NB4 (cell line): ENCODE results near the gene C1QL2.

Source experiments
- DNase-seq: peaks from one replicate; pipeline ENCODE4 v3.0.0; 2010; ENCODE audit warnings: low read depth
- H3K4me3 ChIP-seq: one replicate; pipeline ENCODE4 v1.5.1; 2011; ENCODE audit warnings: mild to moderate bottlenecking, low read depth, low read length, moderate library complexity
- MYC ChIP-seq: IDR thresholded peaks from 2 replicates; pipeline ENCODE4 v1.6.1; 2011; ENCODE audit warnings: low read depth, low read length
- POLR2A ChIP-seq: IDR thresholded peaks from 2 replicates; pipeline ENCODE4 v1.6.1; 2011; ENCODE audit warnings: mild to moderate bottlenecking; ENCODE audit not compliant: insufficient read length; ENCODE audit errors: extremely low read depth
- TF ChIP-seq, protein P1 (sequence below): IDR thresholded peaks from 2 replicates; pipeline ENCODE4 v1.6.1; 2011; ENCODE audit warnings: low read depth, low read length
- TF ChIP-seq, protein P2 (sequence below): IDR thresholded peaks from one replicate; pipeline ENCODE4 v1.5.1; 2012; ENCODE audit warnings: low read depth, low read length

C1QL2 gene

DNA sequence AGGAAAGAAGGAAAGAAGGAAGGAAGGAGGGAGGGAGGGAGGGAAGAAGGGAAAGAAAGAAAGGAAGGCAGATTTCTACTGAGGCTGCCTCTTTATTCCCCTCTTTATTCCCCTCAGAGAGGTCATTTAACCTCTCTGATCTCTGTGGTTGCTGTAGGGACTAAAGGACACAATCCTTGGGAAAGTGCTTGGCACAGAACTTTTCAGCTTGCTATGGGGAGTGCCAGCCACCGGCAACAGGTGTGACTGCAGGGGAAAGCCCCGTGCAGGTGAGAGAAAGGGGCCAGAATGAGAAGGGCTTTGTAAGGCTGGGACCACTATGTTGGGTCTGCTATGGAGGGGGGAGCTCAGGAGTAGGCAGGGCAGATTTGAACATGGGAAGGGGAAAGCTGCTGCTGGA, 37.3 kb upstream of the C1QL2 start:
- H3K4me3 ChIP-seq = no peak overlapping the region
- DNase-seq = no peak
- TF ChIP-seq, protein P1, sequence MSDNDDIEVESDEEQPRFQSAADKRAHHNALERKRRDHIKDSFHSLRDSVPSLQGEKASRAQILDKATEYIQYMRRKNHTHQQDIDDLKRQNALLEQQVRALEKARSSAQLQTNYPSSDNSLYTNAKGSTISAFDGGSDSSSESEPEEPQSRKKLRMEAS = no peak
- TF ChIP-seq POLR2A (no peak), MYC (no peak)
- TF ChIP-seq, protein P2, sequence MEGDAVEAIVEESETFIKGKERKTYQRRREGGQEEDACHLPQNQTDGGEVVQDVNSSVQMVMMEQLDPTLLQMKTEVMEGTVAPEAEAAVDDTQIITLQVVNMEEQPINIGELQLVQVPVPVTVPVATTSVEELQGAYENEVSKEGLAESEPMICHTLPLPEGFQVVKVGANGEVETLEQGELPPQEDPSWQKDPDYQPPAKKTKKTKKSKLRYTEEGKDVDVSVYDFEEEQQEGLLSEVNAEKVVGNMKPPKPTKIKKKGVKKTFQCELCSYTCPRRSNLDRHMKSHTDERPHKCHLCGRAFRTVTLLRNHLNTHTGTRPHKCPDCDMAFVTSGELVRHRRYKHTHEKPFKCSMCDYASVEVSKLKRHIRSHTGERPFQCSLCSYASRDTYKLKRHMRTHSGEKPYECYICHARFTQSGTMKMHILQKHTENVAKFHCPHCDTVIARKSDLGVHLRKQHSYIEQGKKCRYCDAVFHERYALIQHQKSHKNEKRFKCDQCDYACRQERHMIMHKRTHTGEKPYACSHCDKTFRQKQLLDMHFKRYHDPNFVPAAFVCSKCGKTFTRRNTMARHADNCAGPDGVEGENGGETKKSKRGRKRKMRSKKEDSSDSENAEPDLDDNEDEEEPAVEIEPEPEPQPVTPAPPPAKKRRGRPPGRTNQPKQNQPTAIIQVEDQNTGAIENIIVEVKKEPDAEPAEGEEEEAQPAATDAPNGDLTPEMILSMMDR = no peak

DNA sequence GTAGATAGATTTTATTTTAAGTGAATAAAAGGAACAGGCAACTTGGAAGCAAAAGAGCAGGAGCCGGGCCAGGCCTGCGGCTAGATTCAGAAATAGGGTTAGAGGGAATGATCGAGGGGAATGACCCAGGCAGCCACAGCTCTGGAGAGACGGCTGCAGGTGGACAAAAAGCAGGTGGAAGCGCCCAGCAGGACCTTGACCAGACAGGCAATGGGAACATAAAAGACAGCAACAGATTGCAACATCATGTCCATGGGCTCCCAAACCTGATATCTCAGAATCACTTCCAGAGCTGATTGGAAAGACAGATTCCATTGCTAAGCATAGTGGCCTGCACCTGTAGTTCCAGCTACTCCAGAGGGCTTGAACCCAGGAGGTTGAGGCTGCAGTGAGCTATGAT, 36.5 kb upstream of the C1QL2 start:
- TF ChIP-seq MYC = no peak
- DNase-seq = no peak
- H3K4me3 ChIP-seq = no peak overlapping the region

- DNase-seq = no peak
- no peak overlapping the region for H3K4me3 ChIP-seq
These were observed 34.3 kb upstream of the C1QL2 start for GRCh38 chr2:119192893-119193292.

DNA sequence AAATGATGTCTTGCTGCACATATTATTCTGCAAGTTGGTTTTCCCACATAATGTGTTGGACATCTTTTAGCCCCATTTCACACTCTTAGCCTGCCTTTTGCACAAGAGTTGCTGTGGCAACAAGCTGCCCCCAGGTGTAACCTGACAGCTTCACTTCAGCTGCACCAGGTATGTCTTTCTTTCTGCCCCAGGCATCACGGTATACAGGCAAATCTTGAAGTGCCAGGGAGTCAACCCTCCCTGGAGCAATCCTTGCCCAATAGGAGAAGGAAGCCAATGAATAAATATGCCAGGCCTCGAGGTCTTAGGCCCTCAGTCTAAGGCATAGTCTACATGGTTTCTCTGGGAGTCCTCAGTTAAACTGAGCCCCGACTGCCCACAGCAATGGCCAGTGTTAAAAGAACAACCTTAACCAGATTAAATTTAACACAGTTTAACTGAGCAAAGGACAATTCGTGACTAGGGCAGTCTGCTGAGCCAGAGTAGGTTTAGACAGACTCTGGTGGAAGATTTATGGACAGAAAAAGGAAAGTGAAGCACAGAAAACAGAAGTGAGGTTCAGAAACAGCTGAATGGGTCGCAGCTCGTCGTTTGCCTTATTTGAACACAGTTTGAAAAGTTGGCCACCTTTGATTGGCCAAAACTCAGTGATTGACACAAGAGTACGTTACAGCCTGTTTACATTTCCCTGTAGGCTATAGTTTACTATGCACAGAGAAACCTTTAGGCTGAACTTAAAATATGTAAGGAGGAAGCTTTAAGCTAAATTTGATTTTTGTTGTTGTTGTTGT, 32.0 kb upstream of the C1QL2 start:
- TF ChIP-seq, protein P1 = no peak
- TF ChIP-seq POLR2A = no peak
- TF ChIP-seq MYC = no peak
- TF ChIP-seq, protein P2 = no peak
- H3K4me3 ChIP-seq = no peak overlapping the region
- DNase-seq = no peak

More at GRCh38 chr2:119192893-119193292, 34.3 kb upstream of the C1QL2 start:
- TF ChIP-seq POLR2A (no peak), MYC (no peak)
- TF ChIP-seq, protein P1 = no peak
- TF ChIP-seq, protein P2 = no peak

GRCh38 chr2:119184512-119184911, 26.0 kb upstream of the C1QL2 start:
- TF ChIP-seq, protein P2 = no peak
- no peak for TF ChIP-seq MYC
- TF ChIP-seq, protein P1 = no peak
- TF ChIP-seq POLR2A = no peak
- peak; percentile 57 for DNase-seq
- H3K4me3 ChIP-seq = no peak overlapping the region

- H3K4me3 ChIP-seq = no peak overlapping the region
- no peak for TF ChIP-seq POLR2A
- TF ChIP-seq MYC = no peak
- TF ChIP-seq, protein P1 = no peak
- TF ChIP-seq, protein P2 = no peak
- no peak for DNase-seq
These were observed 23.4 kb upstream of the C1QL2 start for GRCh38 chr2:119181791-119182445.
